IMR-90 (cell line): ENCODE results near the gene MROH2A. TPM values are rescaled to one million over a fixed set of nuclear protein-coding genes. Genes with fewer than 3 reads are reported as not detected.

Experiments
- ATAC-seq: fragments of 200-7000 bp; cut with Tn5 transposase; 2 replicates; pipeline ENCODE4 v1.9.1; 2020; ENCODE audit warnings: low read depth, mild to moderate bottlenecking, moderate library complexity
- BruUV-seq: library from RNA; stranded (reverse); fragments of 400-500 nt; replicated peaks from 2 replicates; lab custom pipeline; 2021; lab: Mats Ljungman, UMichigan
- CTCF ChIA-PET: fragments of 300-600 bp; formaldehyde crosslinking; extraction: SDS; loops from one replicate; lab custom pipeline; 2021; ENCODE audit warnings: antibody characterized with exemption; lab: Yijun Ruan, JAX
- POLR2A ChIA-PET: fragments of 300-600 bp; sonication (Branson Sonifier 250); formaldehyde crosslinking; loops from one replicate; lab custom pipeline; 2022; ENCODE audit warnings: antibody characterized with exemption; ENCODE audit not compliant: unreplicated experiment; lab: Charles Lee
- DNase-seq: peaks from one replicate; pipeline ENCODE4 v3.0.0; 2013
- H2AFZ ChIP-seq: replicated peaks from 2 replicates; pipeline ENCODE3; 2013; ENCODE audit warnings: low read length, mild to moderate bottlenecking; ENCODE audit not compliant: poor library complexity
- H2AK5ac ChIP-seq: 2 replicates; pipeline ENCODE4 v1.6.1; 2013; ENCODE audit warnings: low read depth, low read length, inconsistent platforms
- H2AK9ac ChIP-seq: replicated peaks from 2 replicates; pipeline ENCODE3; 2013; ENCODE audit warnings: mild to moderate bottlenecking, low read depth, low read length, moderate library complexity; ENCODE audit not compliant: poor library complexity
- H2BK120ac ChIP-seq: 2 replicates; pipeline ENCODE4 v1.6.1; 2013; ENCODE audit warnings: low read depth, low read length, inconsistent platforms
- H2BK15ac ChIP-seq: 3 replicates; pipeline ENCODE4 v1.6.1; 2013; ENCODE audit warnings: low read depth, low read length, inconsistent platforms
- H2BK20ac ChIP-seq: 2 replicates; pipeline ENCODE4 v1.6.1; 2013; ENCODE audit warnings: low read depth, mild to moderate bottlenecking, inconsistent platforms, low read length, moderate library complexity
- H2BK5ac ChIP-seq: 2 replicates; pipeline ENCODE4 v1.6.1; 2013; ENCODE audit warnings: mild to moderate bottlenecking, low read depth, low read length, inconsistent platforms; ENCODE audit not compliant: poor library complexity, severe bottlenecking
- H3K14ac ChIP-seq: replicated peaks from 2 replicates; pipeline ENCODE4 v1.6.1; 2013; ENCODE audit warnings: low read depth, low read length, inconsistent platforms
- H3K18ac ChIP-seq: 2 replicates; pipeline ENCODE4 v1.6.1; 2013; ENCODE audit warnings: low read depth, low read length, control low read depth
- H3K23ac ChIP-seq: 2 replicates; pipeline ENCODE4 v1.6.1; 2013; ENCODE audit warnings: low read depth, low read length, inconsistent platforms
- H3K27ac ChIP-seq: 2 replicates; pipeline ENCODE4 v1.5.1; 2013; ENCODE audit warnings: mild to moderate bottlenecking, control low read depth, low read length; ENCODE audit not compliant: insufficient read depth
- H3K27me3 ChIP-seq: 2 replicates; pipeline ENCODE4 v1.6.1; 2013; ENCODE audit warnings: low read length; ENCODE audit not compliant: control insufficient read depth, insufficient read depth
- H3K36me3 ChIP-seq: 2 replicates; pipeline ENCODE4 v1.6.1; 2013; ENCODE audit warnings: low read length, mixed read lengths; ENCODE audit not compliant: control insufficient read depth, insufficient read depth
- H3K4ac ChIP-seq: 2 replicates; pipeline ENCODE4 v1.6.1; 2013; ENCODE audit warnings: low read depth, low read length, inconsistent platforms
- H3K4me1 ChIP-seq: 2 replicates; pipeline ENCODE4 v1.6.1; 2013; ENCODE audit warnings: low read length, mixed read lengths; ENCODE audit not compliant: control insufficient read depth, insufficient read depth
- H3K4me2 ChIP-seq: 2 replicates; pipeline ENCODE4 v1.6.1; 2013; ENCODE audit warnings: low read depth, mild to moderate bottlenecking, control low read depth, low read length, moderate library complexity
- H3K4me3 ChIP-seq: 2 replicates; pipeline ENCODE4 v1.5.1; 2013; ENCODE audit warnings: low read depth, mild to moderate bottlenecking, control low read depth, low read length, moderate library complexity; ENCODE audit not compliant: insufficient read depth
- H3K56ac ChIP-seq: 2 replicates; pipeline ENCODE4 v1.6.1; 2013; ENCODE audit warnings: low read length, inconsistent platforms; ENCODE audit not compliant: insufficient read depth; ENCODE audit errors: extremely low read depth
- H3K79me1 ChIP-seq, 2 experiments: 2 replicates each; pipeline ENCODE4 v1.6.1; 2013; ENCODE audit warnings: low read length in 2 of 2, inconsistent platforms in 1 of 2, low read depth in 1 of 2
- H3K9ac ChIP-seq: 2 replicates; pipeline ENCODE4 v1.6.1; 2013; ENCODE audit warnings: low read depth, low read length, control low read depth
- H3K9me1 ChIP-seq: 2 replicates; pipeline ENCODE4 v1.6.1; 2013; ENCODE audit warnings: low read length, inconsistent platforms; ENCODE audit not compliant: insufficient read depth
- H3K9me3 ChIP-seq: 2 replicates; pipeline ENCODE4 v1.6.1; 2013; ENCODE audit warnings: low read length; ENCODE audit not compliant: control insufficient read depth, insufficient read depth
- H4K20me1 ChIP-seq: 2 replicates; pipeline ENCODE4 v1.6.1; 2013; ENCODE audit warnings: low read length, inconsistent platforms; ENCODE audit not compliant: insufficient read depth
- H4K5ac ChIP-seq: 2 replicates; pipeline ENCODE4 v1.6.1; 2013; ENCODE audit warnings: mild to moderate bottlenecking, low read depth, low read length, control low read depth
- H4K8ac ChIP-seq, 2 experiments: 2 replicates each; pipeline ENCODE4 v1.6.1; 2013; ENCODE audit warnings: low read depth in 2 of 2, low read length in 2 of 2, control low read depth in 1 of 2, inconsistent platforms in 1 of 2
- H4K91ac ChIP-seq: 2 replicates; pipeline ENCODE4 v1.6.1; 2013; ENCODE audit warnings: low read depth, low read length, inconsistent platforms; ENCODE audit not compliant: insufficient read depth
- BHLHE40 ChIP-seq: fragments of 150-350 bp; IDR thresholded peaks from 2 replicates; pipeline ENCODE4 v1.6.1; 2016; ENCODE audit warnings: mild to moderate bottlenecking, low read depth, low read length
- CEBPB ChIP-seq: IDR thresholded peaks from 2 replicates; pipeline ENCODE4 v1.6.1; 2012; ENCODE audit warnings: low read depth, low read length, improper control_type of control experiment
- FOS ChIP-seq: fragments of 150-350 bp; IDR thresholded peaks from 2 replicates; pipeline ENCODE4 v1.6.1; 2016; ENCODE audit warnings: low read depth, low read length
- MAFK ChIP-seq: IDR thresholded peaks from 2 replicates; pipeline ENCODE4 v1.6.1; 2012; ENCODE audit warnings: low read depth, low read length, improper control_type of control experiment
- MAZ ChIP-seq: IDR thresholded peaks from 2 replicates; pipeline ENCODE4 v1.6.1; 2012; ENCODE audit warnings: low read depth, mild to moderate bottlenecking, low read length, improper control_type of control experiment, moderate library complexity, borderline replicate concordance
- NFE2L2 ChIP-seq: fragments of 150-350 bp; IDR thresholded peaks from 2 replicates; pipeline ENCODE4 v1.6.1; 2016; ENCODE audit warnings: low read depth, mild to moderate bottlenecking, low read length
- RAD21 ChIP-seq: IDR thresholded peaks from 2 replicates; pipeline ENCODE4 v1.6.1; 2012; ENCODE audit warnings: low read length, improper control_type of control experiment
- RCOR1 ChIP-seq: IDR thresholded peaks from 2 replicates; pipeline ENCODE4 v1.6.1; 2012; ENCODE audit warnings: mild to moderate bottlenecking, low read length, improper control_type of control experiment; ENCODE audit not compliant: insufficient replicate concordance
- RFX5 ChIP-seq: IDR thresholded peaks from 2 replicates; pipeline ENCODE4 v1.8.0; 2012; ENCODE audit warnings: low read depth, mild to moderate bottlenecking, low read length, moderate library complexity
- SMC3 ChIP-seq: fragments of 150-350 bp; IDR thresholded peaks from 2 replicates; pipeline ENCODE4 v1.6.1; 2016; ENCODE audit warnings: low read depth, mild to moderate bottlenecking, antibody characterized with exemption, low read length, moderate library complexity
- WGBS, 2 experiments: methylation state at CpG; one replicate each; pipeline versions ENCODE4 v1.1.5 to v1.1.7; 2013; ENCODE audit warnings: missing lambda C conversion rate in 2 of 2; ENCODE audit not compliant: insufficient read length in 1 of 2; ENCODE audit errors: extremely low coverage in 2 of 2; 5-methylcytosine and 5-hydroxymethylcytosine counted together
- dilution Hi-C: fragments of 300-500 bp; cut with HindIII; formaldehyde crosslinking; loops from one replicate; pipeline ENCODE4 v1.14.3; 2018; ENCODE audit warnings: low sequenced_read_pairs; ENCODE audit not compliant: unreplicated experiment
- in situ Hi-C: fragments of 300-500 bp; cut with MboI; formaldehyde crosslinking; loops from 3 replicates; pipeline ENCODE4 v1.14.3; 2019; ENCODE audit warnings: low sequenced_read_pairs, inconsistent platforms, mixed read lengths
- intact Hi-C: fragments of 100-400 bp; cut with micrococcal nuclease; formaldehyde crosslinking; loops from 2 replicates; pipeline ENCODE4 v1.10.0; 2022
- polyA plus RNA-seq, 3 experiments: library from polyadenylated mRNA; depleted of rRNA; stranded (reverse); fragments of >200 nt; gene quantifications; 2 replicates each; pipeline ENCODE4 v1.2.3, GENCODE V29; 2012; ENCODE audit warnings: low replicate concordance in 1 of 3
- total RNA-seq: library from RNA; depleted of rRNA; stranded (reverse); fragments of >200 nt; gene quantifications from 2 replicates; pipeline ENCODE4 v1.2.3, GENCODE V29; 2012
- TF ChIP-seq, protein P1 (sequence below): fragments of 150-350 bp; IDR thresholded peaks from 2 replicates; pipeline ENCODE4 v1.6.1; 2016; ENCODE audit warnings: low read depth, mild to moderate bottlenecking, low read length, moderate library complexity, borderline replicate concordance

Gene MROH2A
- total and polyA plus RNA-seq, 2 of the 4 experiments (the other 2 are of a cell fraction), result not detected

DNA sequence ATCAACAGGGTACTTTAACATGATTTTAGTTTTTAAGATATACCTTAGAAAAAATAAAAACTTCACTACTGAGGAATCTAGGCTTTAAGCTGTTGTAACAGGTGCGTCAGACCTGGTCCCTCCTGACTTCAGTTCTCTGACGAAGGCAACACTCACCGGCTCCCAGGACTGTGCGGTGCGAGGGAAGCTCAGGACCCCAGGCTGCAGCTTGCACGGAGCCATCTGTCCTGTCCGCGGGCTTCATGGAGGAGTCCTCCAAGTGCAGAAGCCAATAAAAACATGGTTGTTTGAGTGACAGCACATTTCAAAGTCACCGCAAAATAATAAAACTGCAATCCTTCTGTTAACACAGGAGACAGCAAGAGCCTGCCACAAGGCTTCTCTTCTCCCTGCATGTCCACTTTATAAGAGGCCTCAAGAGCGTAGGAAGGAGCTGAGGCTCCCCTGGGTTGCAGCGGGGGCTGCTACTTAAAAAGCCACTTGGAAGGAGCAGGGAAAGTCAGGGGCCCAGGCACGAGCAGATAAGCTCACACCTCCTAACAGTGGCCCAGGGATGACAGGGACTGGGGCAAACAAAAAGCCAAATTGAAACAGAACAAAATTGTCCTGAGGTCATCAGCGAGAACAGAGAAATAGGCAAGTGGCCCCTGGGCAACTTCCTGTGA, 71.6 kb downstream of the MROH2A start:
- Histone ChIP-seq H2AK9ac (no peak overlapping the region), H4K91ac (no peak overlapping the region), H3K27me3 (no peaks in the 10 kb centered on the region), H4K5ac (no peak overlapping the region), H3K9me1 (peaks cover 10% of the 10 kb centered on the region; the same call in 1 of the 2 replicates), H3K79me1 (peaks cover 41 to 62% of the 10 kb centered on the region in 2 experiments), H3K18ac (no peak overlapping the region), H2BK5ac (no peak overlapping the region), H3K27ac (no peak overlapping the region), H3K23ac (no peak overlapping the region), H3K4me3 (no peak overlapping the region), H2BK15ac (no peak overlapping the region), H3K9me3 (no peaks in the 10 kb centered on the region), H3K4me2 (no peak overlapping the region), H2BK120ac (no peak overlapping the region), H3K56ac (no peak overlapping the region), H3K14ac (no peak overlapping the region), H3K4ac (no peak overlapping the region), H3K4me1 (peaks cover 10% of the 10 kb centered on the region), H2AFZ (no peak overlapping the region), H3K36me3 (peaks cover 11% of the 10 kb centered on the region), H4K8ac (no peak overlapping the region), H4K20me1 (no peaks in the 10 kb centered on the region; the same call in 1 of the 2 replicates), H2BK20ac (no peak overlapping the region), H3K9ac (no peak overlapping the region), H2AK5ac (no peak overlapping the region)
- no peak for TF ChIP-seq FOS
- TF ChIP-seq CEBPB, result no peak
- no peak for TF ChIP-seq RCOR1
- TF ChIP-seq RAD21, result no peak
- no peak for TF ChIP-seq MAZ
- TF ChIP-seq, protein P1, sequence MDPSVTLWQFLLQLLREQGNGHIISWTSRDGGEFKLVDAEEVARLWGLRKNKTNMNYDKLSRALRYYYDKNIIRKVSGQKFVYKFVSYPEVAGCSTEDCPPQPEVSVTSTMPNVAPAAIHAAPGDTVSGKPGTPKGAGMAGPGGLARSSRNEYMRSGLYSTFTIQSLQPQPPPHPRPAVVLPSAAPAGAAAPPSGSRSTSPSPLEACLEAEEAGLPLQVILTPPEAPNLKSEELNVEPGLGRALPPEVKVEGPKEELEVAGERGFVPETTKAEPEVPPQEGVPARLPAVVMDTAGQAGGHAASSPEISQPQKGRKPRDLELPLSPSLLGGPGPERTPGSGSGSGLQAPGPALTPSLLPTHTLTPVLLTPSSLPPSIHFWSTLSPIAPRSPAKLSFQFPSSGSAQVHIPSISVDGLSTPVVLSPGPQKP, result no peak
- TF ChIP-seq BHLHE40, result no peak
- TF ChIP-seq MAFK, result no peak
- TF ChIP-seq SMC3, result no peak
- TF ChIP-seq NFE2L2, result no peak
- TF ChIP-seq RFX5, result no peak
- DNase-seq (no peak), ATAC-seq (no peak)
- dilution Hi-C loops (no loop called here), intact Hi-C loops (loop anchor here (10.0 kb wide), 2 partner anchors 285 to 695 kb away; partner anchors contain the start of gene USP40), in situ Hi-C loops (loop anchor here (25.0 kb wide), 1 partner anchor 387 kb away; no protein-coding TSS in a partner anchor)
- ChIA-PET CTCF (no interaction called here), POLR2A (no interaction called here)
- BruUV-seq, result no TSS peak
- WGBS, 2 experiments, result no CpG with 5 or more reads among the region's 13 CpGs
